Endothelial cell of umbilical vein (primary cell): ENCODE data around the gene EZR. TPM values are rescaled to one million over a fixed set of nuclear protein-coding genes. Genes with fewer than 3 reads are reported as not detected.

Experiments
- BruUV-seq: library from RNA; stranded (reverse); fragments of 400-500 nt; replicated peaks from 2 replicates; lab custom pipeline; 2021; lab: Mats Ljungman, UMichigan
- CTCF ChIA-PET: fragments of 300-600, 350-600 bp; sonication (Branson Sonifier 250); formaldehyde crosslinking; loops from one replicate; lab custom pipeline; 2021; ENCODE audit warnings: antibody characterized with exemption, inconsistent platforms; lab: Charles Lee
- POLR2A ChIA-PET: fragments of 300-600, 350-600 bp; sonication (Branson Sonifier 250); formaldehyde crosslinking; loops from one replicate; lab custom pipeline; 2021; ENCODE audit warnings: antibody characterized with exemption, inconsistent platforms; lab: Charles Lee
- DNase-seq: peaks from one replicate; pipeline ENCODE4 v3.0.0-alpha.2; 2011; ENCODE audit warnings: low read depth, low spot score
- FAIRE-seq: peaks from 2 replicates; lab custom pipeline; 2011; peaks lifted over from hg19 to GRCh38; lab: Jason Lieb, UNC
- H2AFZ ChIP-seq: 2 replicates; pipeline ENCODE4 v1.6.0; 2012; ENCODE audit warnings: low read depth, low read length, control low read depth, inconsistent platforms
- H3K27ac ChIP-seq: 2 replicates; pipeline ENCODE4 v1.5.1; 2011; ENCODE audit warnings: low read depth, mild to moderate bottlenecking, control low read depth, low read length, moderate library complexity; ENCODE audit not compliant: insufficient read depth
- H3K27me3 ChIP-seq, 2 experiments: 2 replicates each; pipeline versions ENCODE4 v1.6.0 to v1.6.1; 2011; ENCODE audit warnings: low read length in 2 of 2, mixed read lengths in 1 of 2; ENCODE audit not compliant: control insufficient read depth in 2 of 2, insufficient read depth in 2 of 2
- H3K36me3 ChIP-seq, 2 experiments: 2 replicates in 1 of 2; 3 replicates in 1 of 2; pipeline ENCODE4 v1.5.1; 2011; ENCODE audit warnings: low read length in 2 of 2, mild to moderate bottlenecking in 1 of 2, moderate library complexity in 1 of 2; ENCODE audit not compliant: control insufficient read depth in 2 of 2, insufficient read depth in 2 of 2; ENCODE audit errors: extremely low read depth in 1 of 2
- H3K4me1 ChIP-seq: 3 replicates; pipeline ENCODE4 v1.5.1; 2011; ENCODE audit warnings: mild to moderate bottlenecking, low read length; ENCODE audit not compliant: control insufficient read depth, insufficient read depth; ENCODE audit errors: extremely low read depth
- H3K4me2 ChIP-seq: 2 replicates; pipeline ENCODE4 v1.6.1; 2011; ENCODE audit warnings: low read length, control low read depth, mixed read lengths; ENCODE audit not compliant: insufficient read depth
- H3K4me3 ChIP-seq, 3 experiments: fragments of 200-600 bp in 1 of 3; sonication (generic), shearing (Covaris generic) in 1 of 3; replicated peaks in 1 of 3; 2 replicates each; pipeline ENCODE4 v1.5.1; 2011 to 2016; ENCODE audit warnings: control low read depth in 3 of 3, low read length in 3 of 3, mild to moderate bottlenecking in 2 of 3, inconsistent platforms in 1 of 3, low read depth in 1 of 3, moderate library complexity in 1 of 3; ENCODE audit not compliant: insufficient read depth in 1 of 3
- H3K79me2 ChIP-seq: 2 replicates; pipeline ENCODE4 v1.6.0; 2012; ENCODE audit warnings: low read length, inconsistent platforms; ENCODE audit not compliant: control insufficient read depth, insufficient read depth
- H3K9ac ChIP-seq: replicated peaks from 2 replicates; pipeline ENCODE3; 2011; ENCODE audit warnings: low read length, control low read depth; ENCODE audit not compliant: insufficient read depth; ENCODE audit errors: extremely low read depth
- H3K9me1 ChIP-seq: replicated peaks from 3 replicates; pipeline ENCODE4 v1.6.0; 2011; ENCODE audit warnings: mild to moderate bottlenecking, low read length; ENCODE audit not compliant: control insufficient read depth, insufficient read depth; ENCODE audit errors: extremely low read depth
- H3K9me3 ChIP-seq: replicated peaks from 2 replicates; pipeline ENCODE4 v1.5.1; 2012; ENCODE audit warnings: low read length, inconsistent platforms; ENCODE audit not compliant: control insufficient read depth, insufficient read depth
- H4K20me1 ChIP-seq: replicated peaks from 2 replicates; pipeline ENCODE3; 2011; ENCODE audit warnings: mild to moderate bottlenecking, low read length; ENCODE audit not compliant: control insufficient read depth, insufficient read depth; ENCODE audit errors: extremely low read depth
- CTCF ChIP-seq, 2 donors: IDR thresholded peaks; 1 replicate in 1 of 2; 2 replicates in 1 of 2; pipeline ENCODE4 v1.5.1; 2011; ENCODE audit warnings: low read length in 2 of 2, mild to moderate bottlenecking in 2 of 2, moderate library complexity in 2 of 2, control low read depth in 1 of 2, inconsistent platforms in 1 of 2, low read depth in 1 of 2; ENCODE audit not compliant: insufficient read depth in 1 of 2; ENCODE audit errors: extremely low read depth in 1 of 2
- EZH2 ChIP-seq: IDR thresholded peaks from 2 replicates; pipeline ENCODE4 v1.6.1; 2012; ENCODE audit warnings: borderline replicate concordance, low read depth, mild to moderate bottlenecking, moderate library complexity, low read length, inconsistent platforms; ENCODE audit not compliant: severe bottlenecking
- FOS ChIP-seq: IDR thresholded peaks from 2 replicates; pipeline ENCODE4 v1.6.1; 2011; ENCODE audit warnings: mild to moderate bottlenecking, low read length, moderate library complexity, borderline replicate concordance; ENCODE audit not compliant: insufficient read depth
- GATA2 ChIP-seq: IDR thresholded peaks from 2 replicates; pipeline ENCODE4 v1.7.0; 2011; ENCODE audit warnings: low read depth, mild to moderate bottlenecking, moderate library complexity, mixed read lengths, low read length; ENCODE audit not compliant: insufficient read length, insufficient read depth
- JUN ChIP-seq: IDR thresholded peaks from 2 replicates; pipeline ENCODE4 v1.6.1; 2011; ENCODE audit warnings: borderline replicate concordance, low read depth; ENCODE audit not compliant: insufficient read length, insufficient read depth
- MAX ChIP-seq: IDR thresholded peaks from 2 replicates; pipeline ENCODE4 v1.6.1; 2011; ENCODE audit not compliant: insufficient read depth, insufficient read length
- MYC ChIP-seq: IDR thresholded peaks from one replicate; pipeline ENCODE4 v1.6.1; 2011; ENCODE audit warnings: mild to moderate bottlenecking, low read depth, low read length
- POLR2A ChIP-seq: IDR thresholded peaks from 2 replicates; pipeline ENCODE4 v1.6.1; 2012; ENCODE audit warnings: low read depth, mild to moderate bottlenecking, control low read depth, low read length
- POLR2AphosphoS5 ChIP-seq: IDR thresholded peaks from 2 replicates; pipeline ENCODE4 v1.6.1; 2012; ENCODE audit warnings: low read depth, mild to moderate bottlenecking, control low read depth, low read length, moderate library complexity; ENCODE audit not compliant: insufficient read depth
- dilution Hi-C: fragments of 300-500 bp; cut with MboI; formaldehyde crosslinking; loops from one replicate; pipeline ENCODE4 v1.15.0; 2019; ENCODE audit warnings: low sequenced_read_pairs; ENCODE audit not compliant: extremely low pct_ligation_motif_present
- intact Hi-C: fragments of 100-400 bp; cut with micrococcal nuclease; formaldehyde crosslinking; loops from one replicate; pipeline ENCODE4 v1.10.0; 2022
- polyA plus RNA-seq, 4 experiments: library from polyadenylated mRNA; depleted of rRNA in 3 of 4; stranded (reverse) in 3 of 4; unstranded in 1 of 4; fragments of >200 nt; gene quantifications; 2 replicates each; pipeline versions ENCODE4 v1.2.1 to v1.2.3, GENCODE V29; 2011 to 2012; ENCODE audit warnings: missing spikeins in 1 of 4
- total RNA-seq: library from RNA; stranded (reverse); gene quantifications from 2 replicates; pipeline ENCODE4 v1.2.3, GENCODE V29; 2021

Gene EZR
- total and polyA plus RNA-seq, 2 donors (not counting 3 experiments of a cell fraction or from before 2014, with no cell fraction given) = 58.5 to 108 TPM

- Histone ChIP-seq H3K4me2 (no peak overlapping the region), H3K27ac (no peak overlapping the region), H3K9me1 (no peaks in the 10 kb centered on the region), H3K9me3 (no peaks in the 10 kb centered on the region), H3K4me1 (no peaks in the 10 kb centered on the region), H3K9ac (no peak overlapping the region), H3K36me3 (peaks cover 16 to 69% of the 10 kb centered on the region in 2 experiments), H2AFZ (no peak overlapping the region), H3K4me3 (no peak overlapping the region), H3K27me3 (no peaks in the 10 kb centered on the region), H3K79me2 (no peaks in the 10 kb centered on the region), H4K20me1 (no peaks in the 10 kb centered on the region)
- no peak for DNase-seq
- dilution Hi-C loops (no loop called here), intact Hi-C loops (no loop called here)
- FAIRE-seq = no peak
- ChIA-PET POLR2A (no interaction called here), CTCF (interaction anchor here (1.0 to 2.0 kb wide), 3 partner anchors 23 to 203 kb away, joined by 3 to 4 read pairs (median 4); no protein-coding TSS in a partner anchor)
- TF ChIP-seq GATA2 (no peak), EZH2 (no peak), CTCF (IDR thresholded peaks at IDR 0.05; ENCODE audit: extremely low read depth in 1 of 2, insufficient read depth in 1 of 2, low read depth in 1 of 2, low read length in 2 of 2) (no peak)
- BruUV-seq = no TSS peak
Measured at GRCh38 chr6:158769771-158770432, 49.3 kb downstream of the EZR start.

GRCh38 chr6:158769234-158769770, 49.9 kb downstream of the EZR start:
- TF ChIP-seq JUN = no peak
- no peak for TF ChIP-seq GATA2
- TF ChIP-seq FOS = no peak
- no peak for TF ChIP-seq EZH2
- no peak for TF ChIP-seq MYC
- TF ChIP-seq POLR2AphosphoS5 = no peak
- no peak for TF ChIP-seq POLR2A
- TF ChIP-seq CTCF (IDR thresholded peaks at IDR 0.05; ENCODE audit: extremely low read depth in 1 of 2, insufficient read depth in 1 of 2, low read depth in 1 of 2, low read length in 2 of 2) = no peak
- TF ChIP-seq MAX = no peak
- FAIRE-seq (no peak), DNase-seq (no peak)
- dilution Hi-C loops (no loop called here), intact Hi-C loops (no loop called here)
- no peak overlapping the region for H3K4me3 ChIP-seq
- ChIA-PET POLR2A (no interaction called here), CTCF (interaction anchor here (1.0 to 2.0 kb wide), 3 partner anchors 24 to 203 kb away, joined by 3 to 4 read pairs (median 4); no protein-coding TSS in a partner anchor)
- no peak overlapping the region for H3K9ac ChIP-seq
- H2AFZ ChIP-seq = no peak overlapping the region
- no peaks in the 10 kb centered on the region for H3K4me1 ChIP-seq
- H4K20me1 ChIP-seq = no peaks in the 10 kb centered on the region
- H3K27ac ChIP-seq = no peak overlapping the region
- no peaks in the 10 kb centered on the region for H3K79me2 ChIP-seq
- H3K9me3 ChIP-seq = no peaks in the 10 kb centered on the region
- no peaks in the 10 kb centered on the region for H3K9me1 ChIP-seq
- no TSS peak for BruUV-seq
- no peak overlapping the region for H3K4me2 ChIP-seq
- H3K27me3 ChIP-seq = no peaks in the 10 kb centered on the region
- peaks cover 17 to 65% of the 10 kb centered on the region in 2 experiments for H3K36me3 ChIP-seq
